ENCODE data around the gene WASF3. TPM values are rescaled to one million over a fixed set of nuclear protein-coding genes. Genes with fewer than 3 reads are reported as not detected.

WASF3 gene
- total RNA-seq, 4 donors from 2014 or later: 5.7 to 11.4 (median 7.2) TPM

DNA sequence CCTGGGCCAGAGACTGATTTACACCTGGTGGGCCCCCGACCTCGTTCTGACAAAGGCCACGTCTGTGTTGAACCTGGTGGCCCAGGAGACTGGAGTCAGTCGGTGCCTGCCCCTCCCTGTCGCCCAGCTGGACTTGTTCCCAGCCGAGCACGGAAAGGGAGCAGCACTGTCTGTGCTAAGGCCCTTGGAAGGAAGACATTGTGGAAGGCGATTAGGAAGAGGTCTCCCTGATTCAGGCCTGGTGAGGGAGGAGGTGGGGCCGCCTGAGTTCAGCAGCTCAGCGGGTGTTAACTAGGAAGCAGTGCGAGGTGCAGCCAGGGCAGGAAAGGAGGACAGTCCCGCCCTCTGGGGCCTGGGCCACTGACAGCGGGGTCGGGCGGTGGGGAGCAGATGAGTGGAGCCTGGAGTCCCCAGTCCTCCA lies 138.4 kb downstream of the WASF3 start:
- no peaks in the 10 kb centered on the region for H3K9me3 ChIP-seq
- DNase-seq (ENCODE audit: low spot score in 2 of 2): no peak
- TF ChIP-seq EP300 (IDR thresholded peaks at IDR 0.05) (no peak), POLR2AphosphoS5 (IDR thresholded peaks at IDR 0.05) (no peak), POLR2A (IDR thresholded peaks at IDR 0.05) (no peak)
- TF ChIP-seq, protein P1, sequence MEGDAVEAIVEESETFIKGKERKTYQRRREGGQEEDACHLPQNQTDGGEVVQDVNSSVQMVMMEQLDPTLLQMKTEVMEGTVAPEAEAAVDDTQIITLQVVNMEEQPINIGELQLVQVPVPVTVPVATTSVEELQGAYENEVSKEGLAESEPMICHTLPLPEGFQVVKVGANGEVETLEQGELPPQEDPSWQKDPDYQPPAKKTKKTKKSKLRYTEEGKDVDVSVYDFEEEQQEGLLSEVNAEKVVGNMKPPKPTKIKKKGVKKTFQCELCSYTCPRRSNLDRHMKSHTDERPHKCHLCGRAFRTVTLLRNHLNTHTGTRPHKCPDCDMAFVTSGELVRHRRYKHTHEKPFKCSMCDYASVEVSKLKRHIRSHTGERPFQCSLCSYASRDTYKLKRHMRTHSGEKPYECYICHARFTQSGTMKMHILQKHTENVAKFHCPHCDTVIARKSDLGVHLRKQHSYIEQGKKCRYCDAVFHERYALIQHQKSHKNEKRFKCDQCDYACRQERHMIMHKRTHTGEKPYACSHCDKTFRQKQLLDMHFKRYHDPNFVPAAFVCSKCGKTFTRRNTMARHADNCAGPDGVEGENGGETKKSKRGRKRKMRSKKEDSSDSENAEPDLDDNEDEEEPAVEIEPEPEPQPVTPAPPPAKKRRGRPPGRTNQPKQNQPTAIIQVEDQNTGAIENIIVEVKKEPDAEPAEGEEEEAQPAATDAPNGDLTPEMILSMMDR (IDR thresholded peaks at IDR 0.05): no peak
- no peak overlapping the region for H3K27ac ChIP-seq
- peaks cover 5% of the 10 kb centered on the region for H3K4me1 ChIP-seq
- H3K4me3 ChIP-seq: no peak overlapping the region
- 55% methylated on average over 13 of the region's 15 CpGs for WGBS
- H3K36me3 ChIP-seq: no peaks in the 10 kb centered on the region
- H3K27me3 ChIP-seq: no peaks in the 10 kb centered on the region

DNA sequence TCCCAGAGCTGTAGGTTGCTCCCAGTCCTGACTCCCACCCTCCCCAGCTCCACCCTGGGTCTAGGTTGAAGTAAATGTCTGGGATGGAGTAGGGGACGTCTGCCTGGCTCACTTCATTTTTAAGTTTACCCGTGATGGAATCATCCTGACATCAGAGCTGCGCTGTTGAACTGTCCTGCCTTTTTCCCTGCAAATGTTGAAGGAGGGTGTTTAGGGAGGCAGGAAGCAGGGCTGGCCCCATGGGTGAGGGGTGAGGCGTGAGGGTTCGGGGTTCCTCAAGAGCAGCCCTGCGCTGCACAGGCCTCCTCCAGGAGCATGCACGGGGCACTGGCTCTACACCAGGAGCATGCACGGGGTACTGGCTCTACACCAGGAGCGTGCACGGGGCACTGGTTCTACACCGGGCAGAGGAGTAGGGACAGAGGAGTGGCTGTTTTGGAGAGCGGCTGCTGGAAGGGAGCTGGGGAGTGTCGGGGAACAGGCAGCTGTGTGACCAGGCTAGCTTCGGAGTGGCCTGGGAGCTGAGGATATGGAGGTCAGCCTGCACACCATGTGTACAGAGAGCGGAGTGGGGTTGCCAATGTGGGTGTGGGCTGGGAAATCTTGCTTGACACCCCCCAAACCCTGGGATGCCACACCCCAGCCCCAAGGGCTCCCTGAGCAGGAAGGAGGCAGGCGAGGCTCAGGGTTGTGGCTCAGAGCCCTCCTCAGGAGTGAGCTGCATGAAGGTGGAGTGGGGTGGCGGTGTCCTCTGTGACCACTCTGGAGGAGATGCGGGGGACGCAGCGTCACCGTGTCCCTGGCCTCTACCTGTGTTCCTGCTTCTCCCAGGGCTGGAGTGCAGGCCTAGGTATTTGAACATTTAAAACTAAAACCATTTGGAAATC lies 139.8 kb downstream of the WASF3 start:
- H3K27ac ChIP-seq: no peak overlapping the region
- H3K9me3 ChIP-seq: no peaks in the 10 kb centered on the region
- no peaks in the 10 kb centered on the region for H3K27me3 ChIP-seq
- whole genome bisulfite sequencing: 92% methylated on average over 16 of the region's 21 CpGs
- H3K36me3 ChIP-seq: no peaks in the 10 kb centered on the region
- TF ChIP-seq EP300 (IDR thresholded peaks at IDR 0.05): no peak
- no peak for TF ChIP-seq POLR2A (IDR thresholded peaks at IDR 0.05)
- TF ChIP-seq, protein P1 (IDR thresholded peaks at IDR 0.05): no peak
- TF ChIP-seq POLR2AphosphoS5 (IDR thresholded peaks at IDR 0.05): no peak
- H3K4me3 ChIP-seq: no peak overlapping the region
- no peak for DNase-seq (ENCODE audit: low spot score in 2 of 2)
- peaks cover 5% of the 10 kb centered on the region for H3K4me1 ChIP-seq

DNA sequence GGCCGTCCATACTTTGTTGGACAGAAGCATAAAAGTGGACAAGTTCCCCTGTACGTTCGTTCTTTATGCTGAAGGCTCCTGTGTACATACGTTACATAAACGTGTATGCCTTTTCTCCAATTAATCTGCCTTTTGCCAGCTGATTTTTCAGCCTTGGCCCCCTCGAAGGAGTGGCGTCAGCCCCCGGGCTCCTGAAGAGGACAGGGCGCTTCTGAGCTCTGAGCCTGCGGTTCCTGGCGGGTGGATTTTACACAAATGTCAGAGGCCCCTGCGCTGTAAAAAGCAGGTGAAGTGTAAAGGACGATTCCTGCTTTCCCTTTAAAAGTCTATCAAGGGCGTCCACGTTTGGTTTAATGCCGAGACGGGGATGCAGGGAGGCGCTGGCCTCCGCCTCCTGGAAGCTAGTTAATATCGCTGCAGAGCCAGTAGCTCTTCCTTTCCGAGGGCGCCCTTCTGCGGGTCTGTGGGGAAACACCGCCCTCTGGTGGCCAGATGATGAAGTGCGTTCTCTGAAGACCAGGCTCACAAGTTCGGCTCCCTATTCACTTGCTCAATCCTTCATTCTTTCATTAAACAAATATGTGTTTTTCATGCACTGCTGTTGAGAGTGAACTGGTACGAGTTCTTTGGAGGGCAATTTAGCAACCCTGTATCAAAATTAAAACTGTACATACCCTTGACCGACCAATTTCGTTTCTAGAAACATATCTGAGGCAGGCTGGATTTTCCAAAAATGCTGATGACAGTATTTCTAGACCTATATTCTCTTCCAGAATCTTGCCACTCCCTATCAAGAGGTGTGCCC lies 141.1 kb downstream of the WASF3 start:
- peak overlapping the region; percentile 3 for H3K4me3 ChIP-seq

DNA sequence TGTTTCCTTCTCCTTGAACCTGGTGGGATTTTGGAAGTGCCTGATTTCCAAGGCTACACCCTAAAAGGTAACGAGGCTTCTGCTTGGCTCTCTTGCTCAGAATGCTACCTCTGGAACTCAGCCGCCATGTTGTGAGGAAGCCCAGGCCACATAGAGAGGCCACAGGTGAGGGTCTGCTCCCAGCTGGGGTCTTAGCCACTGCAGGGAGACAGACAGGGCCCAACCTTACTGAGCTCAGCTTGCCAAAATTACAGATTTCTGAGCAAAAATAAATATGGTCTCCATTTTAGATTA lies 141.7 kb downstream of the WASF3 start:
- no peaks in the 10 kb centered on the region for H3K36me3 ChIP-seq
- no peak for DNase-seq (ENCODE audit: low spot score in 2 of 2)
- 93% methylated on average over 2 of the region's 2 CpGs for WGBS
- no peak overlapping the region for H3K27ac ChIP-seq
- no peaks in the 10 kb centered on the region for H3K27me3 ChIP-seq
- peaks cover 5% of the 10 kb centered on the region for H3K4me1 ChIP-seq
- H3K9me3 ChIP-seq: no peaks in the 10 kb centered on the region
- no peak overlapping the region for H3K4me3 ChIP-seq
- TF ChIP-seq EP300 (IDR thresholded peaks at IDR 0.05) (no peak), POLR2A (IDR thresholded peaks at IDR 0.05) (no peak), POLR2AphosphoS5 (IDR thresholded peaks at IDR 0.05) (no peak)
- TF ChIP-seq, protein P1 (IDR thresholded peaks at IDR 0.05): no peak

More for the DNA sequence above, 141.1 kb downstream of the WASF3 start:
- H3K27ac ChIP-seq: no peak overlapping the region
- no peaks in the 10 kb centered on the region for H3K27me3 ChIP-seq
- no peaks in the 10 kb centered on the region for H3K36me3 ChIP-seq
- TF ChIP-seq POLR2A (IDR thresholded peaks at IDR 0.05): no peak
- TF ChIP-seq EP300 (IDR thresholded peaks at IDR 0.05): no peak
- TF ChIP-seq, protein P1 (IDR thresholded peaks at IDR 0.05): peak; percentile 92 to 96
- no peak for TF ChIP-seq POLR2AphosphoS5 (IDR thresholded peaks at IDR 0.05)
- no peaks in the 10 kb centered on the region for H3K9me3 ChIP-seq
- 18% methylated on average over 24 of the region's 29 CpGs for WGBS
- DNase-seq (ENCODE audit: low spot score in 2 of 2): peak; percentile 91
- peaks cover 5% of the 10 kb centered on the region for H3K4me1 ChIP-seq

DNA sequence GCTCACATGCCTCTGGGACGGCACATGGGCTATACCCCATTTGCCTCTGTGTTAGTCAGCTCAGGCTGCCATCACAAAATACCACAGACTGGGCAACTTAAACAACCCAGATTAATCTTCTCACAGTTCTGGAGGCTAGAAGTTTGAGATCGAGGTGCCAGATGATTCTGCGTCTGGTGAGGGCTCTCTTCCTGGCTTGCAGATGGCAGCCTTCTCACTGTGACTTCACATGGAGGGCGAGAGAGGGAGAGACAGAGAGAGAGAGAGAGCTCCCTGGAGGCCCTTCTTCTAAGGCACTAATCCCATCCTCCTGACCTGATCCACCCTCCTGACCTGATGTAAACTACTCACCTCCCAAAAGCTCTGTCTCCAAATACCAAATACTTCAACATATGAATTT lies 148.1 kb downstream of the WASF3 start:
- no peak for DNase-seq (ENCODE audit: low spot score in 2 of 2)
- no peaks in the 10 kb centered on the region for H3K36me3 ChIP-seq
- 77% methylated on average over 2 of the region's 4 CpGs for WGBS
- H3K4me1 ChIP-seq: no peaks in the 10 kb centered on the region
- no peak overlapping the region for H3K27ac ChIP-seq
- H3K9me3 ChIP-seq: no peaks in the 10 kb centered on the region
- peaks cover 14% of the 10 kb centered on the region for H3K27me3 ChIP-seq
- no peak overlapping the region for H3K4me3 ChIP-seq
- TF ChIP-seq, protein P1 (IDR thresholded peaks at IDR 0.05): no peak
- TF ChIP-seq POLR2A (IDR thresholded peaks at IDR 0.05) (no peak), EP300 (IDR thresholded peaks at IDR 0.05) (no peak), POLR2AphosphoS5 (IDR thresholded peaks at IDR 0.05) (no peak)
